Common myeloid progenitor, CD34-positive (primary cell): ENCODE results near the gene KRTAP6-2. TPM values are rescaled to one million over a fixed set of nuclear protein-coding genes. Genes with fewer than 3 reads are reported as not detected.

ENCODE experiments used
- CTCF ChIA-PET: fragments of 350-600 bp; sonication (Branson Sonifier 250); formaldehyde crosslinking; loops from one replicate; lab custom pipeline; 2021; ENCODE audit warnings: antibody characterized with exemption; lab: Charles Lee
- POLR2A ChIA-PET: fragments of 350-600 bp; sonication (Branson Sonifier 250); formaldehyde crosslinking; loops from one replicate; lab custom pipeline; 2021; ENCODE audit warnings: antibody characterized with exemption; lab: Charles Lee
- DNase-seq, 3 donors: peaks; one replicate each; pipeline versions ENCODE4 v3.0.0 to v3.0.0-alpha.2; 2013
- H3K27ac ChIP-seq, 2 experiments: 1 replicate in 1 of 2; 2 replicates in 1 of 2; pipeline ENCODE4 v1.7.0; 2013; ENCODE audit warnings: inconsistent platforms in 2 of 2, low read length in 2 of 2, mild to moderate bottlenecking in 2 of 2, low read depth in 1 of 2, moderate library complexity in 1 of 2; ENCODE audit not compliant: severe bottlenecking in 2 of 2, insufficient read depth in 1 of 2, poor library complexity in 1 of 2
- H3K27me3 ChIP-seq, 5 experiments: replicated peaks in 2 of 5; 1 replicate in 3 of 5; 2 replicates in 2 of 5; pipeline versions ENCODE4 v1.6.1 to v1.7.0; 2013; ENCODE audit warnings: low read length in 4 of 5, mild to moderate bottlenecking in 2 of 5, moderate library complexity in 2 of 5, inconsistent platforms in 1 of 5; ENCODE audit not compliant: insufficient read depth in 5 of 5, control insufficient read depth in 4 of 5
- H3K36me3 ChIP-seq, 4 experiments: 1 replicate in 2 of 4; 2 replicates in 2 of 4; pipeline versions ENCODE4 v1.6.1 to v1.7.0; 2013; ENCODE audit warnings: low read length in 3 of 4, control low read depth in 1 of 4, mild to moderate bottlenecking in 1 of 4; ENCODE audit not compliant: control insufficient read depth in 4 of 4, insufficient read depth in 4 of 4
- H3K4me1 ChIP-seq, 4 experiments: 1 replicate in 3 of 4; 2 replicates in 1 of 4; pipeline versions ENCODE4 v1.6.1 to v1.7.1; 2013; ENCODE audit warnings: low read length in 3 of 4, mild to moderate bottlenecking in 3 of 4, control low read depth in 1 of 4, inconsistent platforms in 1 of 4, moderate library complexity in 1 of 4; ENCODE audit not compliant: control insufficient read depth in 4 of 4, insufficient read depth in 4 of 4; ENCODE audit errors: control extremely low read depth in 1 of 4
- H3K4me3 ChIP-seq, 7 experiments: 1 replicate in 4 of 7; 2 replicates in 3 of 7; pipeline versions ENCODE4 v1.5.1 to v1.7.0; 2013; ENCODE audit warnings: mild to moderate bottlenecking in 7 of 7, low read length in 6 of 7, moderate library complexity in 6 of 7, inconsistent platforms in 2 of 7, low read depth in 2 of 7, control low read depth in 1 of 7; ENCODE audit not compliant: insufficient read depth in 4 of 7, control insufficient read depth in 1 of 7; ENCODE audit errors: extremely low read depth in 1 of 7
- H3K9me3 ChIP-seq, 5 experiments: 1 replicate in 4 of 5; 2 replicates in 1 of 5; pipeline versions ENCODE4 v1.6.1 to v1.7.1; 2013; ENCODE audit warnings: low read length in 4 of 5, mild to moderate bottlenecking in 2 of 5, inconsistent platforms in 1 of 5, low read depth in 1 of 5, moderate library complexity in 1 of 5; ENCODE audit not compliant: control insufficient read depth in 4 of 5, insufficient read depth in 2 of 5; ENCODE audit errors: control extremely low read depth in 1 of 5
- WGBS: methylation state at CpG from one replicate; pipeline ENCODE4 v1.1.5; 2013; ENCODE audit not compliant: insufficient coverage; 5-methylcytosine and 5-hydroxymethylcytosine counted together
- polyA plus RNA-seq: library from polyadenylated mRNA; unstranded; fragments of 120-200 nt; gene quantifications from one replicate; pipeline ENCODE4 v1.2.1, GENCODE V29; 2013

Gene KRTAP6-2, protein sequence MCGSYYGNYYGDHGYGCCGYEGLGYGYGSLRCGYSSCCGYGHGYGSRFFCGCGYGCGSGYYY
- polyA plus RNA-seq: not detected

DNA sequence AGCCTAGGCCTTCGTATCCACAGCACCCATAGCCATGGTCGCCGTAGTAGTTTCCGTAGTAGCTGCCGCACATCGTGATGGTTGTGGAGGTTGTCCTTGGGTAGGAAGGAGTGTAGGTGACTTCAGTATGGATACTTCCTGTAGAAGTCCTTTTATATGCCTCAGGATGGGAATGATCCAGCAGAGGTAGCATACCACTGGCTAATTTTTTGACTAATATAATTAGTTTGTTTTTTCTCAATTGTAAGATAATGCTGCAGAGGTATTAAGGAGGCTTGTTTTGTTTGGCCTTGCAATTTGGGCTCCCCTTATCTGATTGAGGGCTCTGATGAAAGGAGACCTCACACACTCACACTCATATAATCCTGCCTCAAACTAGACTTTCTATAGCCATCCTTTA, at the start of gene KRTAP6-2:
Gene KRTAP6-2, minus strand, starts transcription at position 101 of the 400 bp plus-strand sequence. Its CDS starts 28 bp downstream, at position 73.
- CTCF ChIA-PET: no interaction called here
- Histone ChIP-seq H3K4me3 (no peak within 1 kb of the TSS), H3K27ac (no peak within 1 kb of the TSS), H3K27me3 (no peaks in the 10 kb centered on the region), H3K9me3 (no peaks in the 10 kb centered on the region), H3K4me1 (no peaks in the 10 kb centered on the region), H3K36me3 (no peaks in the 10 kb centered on the region)
- POLR2A ChIA-PET: no interaction called here
- DNase-seq: no peak
- 91% methylated on average over 6 of the region's 6 CpGs for WGBS

DNA sequence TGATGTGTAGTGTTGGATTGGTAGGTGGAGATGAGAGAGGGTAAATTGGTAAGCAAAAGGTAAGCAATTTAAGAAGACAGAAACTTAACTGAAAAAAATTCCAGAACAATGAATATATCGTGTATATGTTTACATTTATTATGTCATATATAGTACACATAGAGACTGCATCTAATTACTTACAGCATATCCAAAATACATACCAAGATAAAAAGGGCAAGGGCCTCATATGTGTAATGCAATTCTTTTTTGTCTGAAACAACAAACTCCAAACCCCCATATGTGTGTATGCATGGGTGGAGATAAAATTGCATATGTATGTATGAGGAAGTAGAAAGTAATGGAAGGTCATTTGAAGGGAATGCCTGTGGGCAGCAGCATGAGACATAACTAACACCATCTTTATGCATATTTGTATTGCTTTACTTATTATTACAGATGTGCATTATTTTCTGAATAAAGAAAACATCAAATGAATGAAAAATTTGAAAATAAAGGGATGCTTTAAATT, 48.3 kb upstream of the KRTAP6-2 start:
- H3K36me3 ChIP-seq: no peaks in the 10 kb centered on the region
- no CpG with 5 or more reads among the region's 1 CpG for whole genome bisulfite sequencing
- H3K9me3 ChIP-seq: peaks cover 0 to under 1% (median 0%) of the 10 kb centered on the region in 5 experiments
- ChIA-PET POLR2A (no interaction called here), CTCF (no interaction called here)
- H3K4me3 ChIP-seq: no peak overlapping the region
- H3K27me3 ChIP-seq: no peaks in the 10 kb centered on the region
- no peak for DNase-seq
- no peak overlapping the region for H3K27ac ChIP-seq
- H3K4me1 ChIP-seq: no peaks in the 10 kb centered on the region

DNA sequence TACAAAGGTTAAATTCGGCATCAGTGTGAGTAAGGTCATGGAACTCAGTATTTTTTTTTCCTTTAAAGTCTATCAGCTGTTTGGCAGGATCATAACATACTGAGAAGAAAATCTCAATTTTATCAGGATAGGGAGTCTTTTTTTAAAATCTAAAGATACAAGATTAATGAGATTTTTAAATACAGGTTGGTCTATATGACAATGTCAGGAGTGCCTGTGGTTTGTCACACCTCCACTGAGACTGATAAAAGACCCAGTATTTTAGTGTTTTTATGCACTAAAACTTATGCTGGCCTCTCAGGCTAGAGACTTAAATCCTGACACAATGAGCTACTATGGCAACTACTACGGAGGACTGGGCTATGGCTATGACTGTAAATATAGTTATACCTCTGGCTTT, 43.9 kb upstream of the KRTAP6-2 start, which contains the start of gene KRTAP20-3:
Gene KRTAP20-3, plus strand, starts transcription at position 301 of the 400 bp plus-strand sequence.
- H3K4me1 ChIP-seq: no peaks in the 10 kb centered on the region
- POLR2A ChIA-PET: no interaction called here
- H3K36me3 ChIP-seq: no peaks in the 10 kb centered on the region
- no peak within 1 kb of the TSS for H3K4me3 ChIP-seq
- DNase-seq: no peak
- H3K9me3 ChIP-seq: peaks cover 0 to 3% (median 0%) of the 10 kb centered on the region in 5 experiments
- no peaks in the 10 kb centered on the region for H3K27me3 ChIP-seq
- 100% methylated on average over 1 of the region's 2 CpGs for WGBS
- no peak within 1 kb of the TSS for H3K27ac ChIP-seq
- CTCF ChIA-PET: no interaction called here

DNA sequence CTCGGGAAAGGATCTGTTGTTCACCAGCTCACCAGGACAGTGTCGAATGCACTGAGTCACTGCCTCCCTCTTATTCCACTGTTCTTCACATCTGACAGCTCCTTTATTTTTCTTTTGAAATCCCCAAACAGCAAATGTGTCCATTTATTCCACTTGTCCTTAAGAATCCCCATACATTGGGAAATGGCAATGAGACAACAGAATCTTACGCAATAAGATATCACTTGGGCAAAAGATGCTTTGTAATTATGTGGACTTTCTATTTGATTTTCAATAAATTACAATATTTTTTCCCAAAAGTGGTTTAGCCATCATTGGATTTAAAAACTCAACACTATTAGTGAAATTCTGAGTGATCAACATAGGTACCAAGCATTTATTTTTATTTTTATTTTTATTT, 40.0 kb upstream of the KRTAP6-2 start:
- WGBS: 89% methylated on average over 2 of the region's 3 CpGs

DNA sequence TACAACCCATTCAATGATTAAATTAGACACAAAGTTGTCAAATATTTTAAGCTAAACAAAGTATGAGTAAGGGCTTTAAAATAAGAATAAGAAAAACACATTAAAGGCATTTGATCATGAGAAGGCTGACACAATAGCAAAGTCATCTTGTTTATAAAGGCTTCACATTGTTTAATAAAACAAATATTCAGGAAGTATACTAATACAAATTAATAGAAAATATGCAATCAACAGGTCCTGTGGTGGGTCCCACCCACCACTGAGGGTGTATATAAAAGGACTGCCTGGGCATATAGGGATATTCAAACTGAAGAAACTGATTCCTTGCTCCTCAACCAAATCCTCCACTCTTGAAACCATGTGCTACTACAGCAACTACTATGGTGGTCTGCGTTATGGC, 36.2 kb upstream of the KRTAP6-2 start, which contains the start of gene KRTAP20-2:
Gene KRTAP20-2, plus strand, starts transcription at position 301 of the 400 bp plus-strand sequence. Its CDS starts 58 bp downstream, at position 359.
- POLR2A ChIA-PET: no interaction called here

More for the DNA sequence above, 40.0 kb upstream of the KRTAP6-2 start:
- Histone ChIP-seq H3K4me3 (no peak overlapping the region), H3K27ac (no peak overlapping the region), H3K36me3 (no peaks in the 10 kb centered on the region), H3K27me3 (no peaks in the 10 kb centered on the region), H3K9me3 (peaks cover 0 to 3% (median 0%) of the 10 kb centered on the region in 5 experiments), H3K4me1 (no peaks in the 10 kb centered on the region)
- ChIA-PET CTCF (no interaction called here), POLR2A (no interaction called here)
- no peak for DNase-seq

DNA sequence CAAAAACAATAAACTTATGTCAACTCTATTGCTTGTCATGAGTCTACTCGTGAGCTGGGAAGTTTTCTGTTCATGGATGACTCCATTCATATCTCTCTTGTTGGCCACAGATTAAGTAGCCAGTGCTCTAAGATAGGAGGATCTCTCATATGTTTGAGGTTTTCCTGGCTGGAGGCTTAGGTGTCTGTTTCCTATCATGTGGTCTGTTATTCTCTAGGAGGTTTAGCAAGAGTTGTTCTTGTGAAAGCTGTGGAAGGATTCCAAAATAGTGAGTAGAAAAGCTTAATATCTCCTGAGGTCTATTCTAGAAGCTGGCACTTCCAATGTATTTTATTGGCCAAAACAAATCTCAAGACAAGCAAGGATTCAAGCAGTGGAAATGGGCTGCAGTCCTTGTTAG, 30.5 kb upstream of the KRTAP6-2 start:
- CTCF ChIA-PET: no interaction called here
- H3K27ac ChIP-seq: no peak overlapping the region
- POLR2A ChIA-PET: no interaction called here
- peaks cover 0 to 3% (median 1%) of the 10 kb centered on the region in 5 experiments for H3K9me3 ChIP-seq
- 100% methylated on average over 1 of the region's 1 CpG for WGBS
- no peak for DNase-seq
- no peak overlapping the region for H3K4me3 ChIP-seq
- no peaks in the 10 kb centered on the region for H3K36me3 ChIP-seq
- H3K27me3 ChIP-seq: no peaks in the 10 kb centered on the region
- H3K4me1 ChIP-seq: no peaks in the 10 kb centered on the region

More for the DNA sequence above, 36.2 kb upstream of the KRTAP6-2 start, which contains the start of gene KRTAP20-2:
- DNase-seq: no peak
- no peaks in the 10 kb centered on the region for H3K9me3 ChIP-seq
- H3K27me3 ChIP-seq: no peaks in the 10 kb centered on the region
- H3K4me3 ChIP-seq: no peak within 1 kb of the TSS
- CTCF ChIA-PET: no interaction called here
- no peak within 1 kb of the TSS for H3K27ac ChIP-seq
- H3K4me1 ChIP-seq: no peaks in the 10 kb centered on the region
- WGBS: no CpG with 5 or more reads among the region's 1 CpG
- H3K36me3 ChIP-seq: no peaks in the 10 kb centered on the region

DNA sequence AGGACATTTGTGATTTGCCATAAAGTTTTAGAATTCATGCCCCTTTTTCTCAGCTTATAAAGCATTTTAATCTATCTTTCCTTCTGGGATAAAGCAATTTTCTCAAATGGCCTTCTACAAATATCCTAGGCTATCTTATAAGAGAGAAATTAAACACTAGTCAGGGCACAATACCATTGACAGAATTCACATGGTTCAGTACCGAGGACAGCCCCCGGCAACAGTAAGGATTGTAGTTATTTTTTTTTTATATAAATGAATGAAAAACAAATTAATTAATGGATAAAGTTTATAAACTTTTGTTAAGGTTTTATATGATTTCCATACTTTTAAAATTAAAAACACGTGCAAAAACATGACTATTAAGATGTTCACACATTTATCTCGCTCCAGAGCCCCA, 29.4 kb upstream of the KRTAP6-2 start:
- ChIA-PET POLR2A (no interaction called here), CTCF (no interaction called here)
- H3K27ac ChIP-seq: no peak overlapping the region
- no peaks in the 10 kb centered on the region for H3K36me3 ChIP-seq
- H3K27me3 ChIP-seq: no peaks in the 10 kb centered on the region
- no peak for DNase-seq
- H3K9me3 ChIP-seq: peaks cover 0 to 3% (median 1%) of the 10 kb centered on the region in 5 experiments
- H3K4me1 ChIP-seq: no peaks in the 10 kb centered on the region
- no peak overlapping the region for H3K4me3 ChIP-seq
- WGBS: no CpG with 5 or more reads among the region's 4 CpGs
